ENCODE measurements around the gene MAP3K9. TPM values are rescaled to one million over a fixed set of nuclear protein-coding genes. Genes with fewer than 3 reads are reported as not detected.

MAP3K9 gene
- total RNA-seq, 1 experiment from 2014 or later, result 12.1 TPM

- in situ Hi-C loops (cut with HindIII; ENCODE audit: low pct_unique_long_range_greater_than_20kb, low sequenced_read_pairs), result no loop called here
- Histone ChIP-seq H3K9me3 (ENCODE audit: control insufficient read depth, insufficient read depth, low read depth, low read length) (no peaks in the 10 kb centered on the region), H3K4me1 (ENCODE audit: control insufficient read depth, insufficient read depth, low read length) (no peaks in the 10 kb centered on the region), H3K27me3 (ENCODE audit: control insufficient read depth, insufficient read depth, low read length) (no peaks in the 10 kb centered on the region), H3K4me3 (ENCODE audit: low read depth in 2 of 2, low read length in 2 of 2) (no peak overlapping the region), H3K36me3 (ENCODE audit: control insufficient read depth, insufficient read depth, low read length) (no peaks in the 10 kb centered on the region), H3K27ac (ENCODE audit: low read length) (no peak overlapping the region)
- ChIA-PET CTCF (no interaction called here), POLR2A (no interaction called here)
- intact Hi-C loops (cut with micrococcal nuclease; ENCODE audit: unreplicated experiment), result no loop called here
- no peak for DNase-seq (ENCODE audit: low read depth, low spot score)
- TF ChIP-seq TCF7L2 (IDR thresholded peaks at IDR 0.05; ENCODE audit: low read depth, low read length) (no peak), CTCF (IDR thresholded peaks at IDR 0.05) (no peak), POLR2AphosphoS5 (IDR thresholded peaks at IDR 0.05; ENCODE audit: low read depth, low read length) (no peak), SIN3A (IDR thresholded peaks at IDR 0.05; ENCODE audit: borderline replicate concordance, insufficient read depth, low read depth, low read length) (no peak), REST (IDR thresholded peaks at IDR 0.05; ENCODE audit: insufficient read depth in 1 of 2, low read depth in 2 of 2, low read length in 1 of 2) (no peak)
- no peak for ATAC-seq
- no TSS peak for BruUV-seq (replicated peaks)
These were observed 36.3 kb upstream of the MAP3K9 start for GRCh38 chr14:70845601-70846000.

GRCh38 chr14:70842851-70843462, 33.6 kb upstream of the MAP3K9 start:
- ChIA-PET POLR2A (no interaction called here), CTCF (no interaction called here)
- TF ChIP-seq TCF7L2 (IDR thresholded peaks at IDR 0.05; ENCODE audit: low read depth, low read length) (no peak), POLR2AphosphoS5 (IDR thresholded peaks at IDR 0.05; ENCODE audit: low read depth, low read length) (no peak), REST (IDR thresholded peaks at IDR 0.05; ENCODE audit: insufficient read depth in 1 of 2, low read depth in 2 of 2, low read length in 1 of 2) (no peak), SIN3A (IDR thresholded peaks at IDR 0.05; ENCODE audit: borderline replicate concordance, insufficient read depth, low read depth, low read length) (no peak), CTCF (IDR thresholded peaks at IDR 0.05) (no peak)
- no peak for ATAC-seq
- no peak overlapping the region for H3K27ac ChIP-seq (ENCODE audit: low read length)
- BruUV-seq (replicated peaks), result no TSS peak
- no peaks in the 10 kb centered on the region for H3K4me1 ChIP-seq (ENCODE audit: control insufficient read depth, insufficient read depth, low read length)
- DNase-seq (ENCODE audit: low read depth, low spot score), result no peak
- in situ Hi-C loops (cut with HindIII; ENCODE audit: low pct_unique_long_range_greater_than_20kb, low sequenced_read_pairs), result no loop called here
- H3K27me3 ChIP-seq (ENCODE audit: control insufficient read depth, insufficient read depth, low read length), result no peaks in the 10 kb centered on the region
- intact Hi-C loops (cut with micrococcal nuclease; ENCODE audit: unreplicated experiment), result no loop called here
- no peak overlapping the region for H3K4me3 ChIP-seq (ENCODE audit: low read depth in 2 of 2, low read length in 2 of 2)
- H3K36me3 ChIP-seq (ENCODE audit: control insufficient read depth, insufficient read depth, low read length), result no peaks in the 10 kb centered on the region
- no peaks in the 10 kb centered on the region for H3K9me3 ChIP-seq (ENCODE audit: control insufficient read depth, insufficient read depth, low read depth, low read length)

All from Panc1 (cell line).